Skeletal muscle cell (primary cell): Measurements from ENCODE around the gene C1QTNF1.

Experiments used
- DNase-seq: peaks from one replicate; pipeline ENCODE4 v3.0.0-alpha.2; 2010; ENCODE audit warnings: low read depth
- H3K4me3 ChIP-seq: 2 replicates; pipeline ENCODE4 v1.5.1; 2011; ENCODE audit warnings: low read depth, mild to moderate bottlenecking, control low read depth, low read length, moderate library complexity

C1QTNF1 gene

GRCh38 chr17:78991906-78992532, 31.9 kb upstream of the C1QTNF1 start:
- no peak overlapping the region for H3K4me3 ChIP-seq
- no peak for DNase-seq

- DNase-seq, result no peak
- H3K4me3 ChIP-seq, result no peak overlapping the region
Measured at GRCh38 chr17:78992542-78993212, 31.3 kb upstream of the C1QTNF1 start.

GRCh38 chr17:78993241-78993956, 30.6 kb upstream of the C1QTNF1 start:
- no peak overlapping the region for H3K4me3 ChIP-seq
- no peak for DNase-seq

GRCh38 chr17:78993981-78994671, 29.8 kb upstream of the C1QTNF1 start:
- DNase-seq, result no peak
- no peak overlapping the region for H3K4me3 ChIP-seq

- H3K4me3 ChIP-seq, result no peak overlapping the region
- no peak for DNase-seq
Measured at GRCh38 chr17:78995022-78995760, 28.8 kb upstream of the C1QTNF1 start.

GRCh38 chr17:78995761-78996451, 28.1 kb upstream of the C1QTNF1 start:
- H3K4me3 ChIP-seq, result no peak overlapping the region
- no peak for DNase-seq

- no peak overlapping the region for H3K4me3 ChIP-seq
- DNase-seq, result no peak
Measured at GRCh38 chr17:78996781-78997201, 27.2 kb upstream of the C1QTNF1 start.

- no peak overlapping the region for H3K4me3 ChIP-seq
- DNase-seq, result no peak
Measured at GRCh38 chr17:78997231-78997741, 26.7 kb upstream of the C1QTNF1 start.

- no peak overlapping the region for H3K4me3 ChIP-seq
- DNase-seq, result no peak
Measured at GRCh38 chr17:78997881-78998280, 26.1 kb upstream of the C1QTNF1 start.

- no peak for DNase-seq
- H3K4me3 ChIP-seq, result no peak overlapping the region
Measured at GRCh38 chr17:78998311-78999055, 25.5 kb upstream of the C1QTNF1 start.

- no peak overlapping the region for H3K4me3 ChIP-seq
- no peak for DNase-seq
Measured at GRCh38 chr17:78999056-78999768, 24.8 kb upstream of the C1QTNF1 start.

GRCh38 chr17:78999947-79000395, 24.0 kb upstream of the C1QTNF1 start:
- DNase-seq, result no peak
- H3K4me3 ChIP-seq, result no peak overlapping the region

- no peak overlapping the region for H3K4me3 ChIP-seq
- no peak for DNase-seq
Measured at GRCh38 chr17:79000396-79001189, 23.4 kb upstream of the C1QTNF1 start.

- no peak for DNase-seq
- H3K4me3 ChIP-seq, result no peak overlapping the region
Measured at GRCh38 chr17:79001190-79002020, 22.6 kb upstream of the C1QTNF1 start.

- no peak for DNase-seq
- no peak overlapping the region for H3K4me3 ChIP-seq
Measured at GRCh38 chr17:79002291-79002690, 21.7 kb upstream of the C1QTNF1 start.
